Measurements from ENCODE around the gene SERPINC1. TPM values are rescaled to one million over a fixed set of nuclear protein-coding genes. Genes with fewer than 3 reads are reported as not detected.

Gene SERPINC1
- total and polyA plus RNA-seq, 2 of the 13 experiments (the other 11 are each of a cell fraction or from before 2014, with no cell fraction given): 142 to 205 TPM

DNA sequence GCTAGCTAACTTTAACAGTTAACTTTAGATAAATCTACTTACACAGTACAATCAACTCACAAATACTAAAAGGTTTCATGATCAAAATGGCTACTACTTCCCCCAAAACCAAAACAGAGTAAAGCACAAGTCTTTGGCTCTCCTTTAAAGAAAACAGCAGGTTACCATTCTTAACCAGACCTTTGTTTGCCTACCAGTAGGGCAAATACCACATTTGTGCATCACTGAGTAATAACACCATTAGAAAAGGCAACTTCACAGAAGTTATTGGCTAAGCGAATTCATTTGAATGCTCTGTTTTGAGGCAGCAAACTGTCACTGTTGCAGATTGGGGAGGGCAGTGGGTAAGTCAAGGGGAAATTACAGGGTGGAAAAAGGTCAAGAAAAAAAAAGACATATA lies 17.3 kb upstream of the SERPINC1 start:
- CTCF ChIA-PET (ENCODE audit: low intra/inter-chr PET ratio, low total read pairs): no interaction called here
- intact Hi-C loops (cut with micrococcal nuclease; ENCODE audit: unreplicated experiment): no loop called here

More for the DNA sequence above, 17.3 kb upstream of the SERPINC1 start:
- no TSS peak for BruUV-seq (replicated peaks)
- 100% methylated on average over 1 of the region's 1 CpG for WGBS (ENCODE audit: low lambda C conversion rate)
- H3K4me3 ChIP-seq (replicated peaks in 1 of 3; ENCODE audit: insufficient read depth in 1 of 3, low read depth in 2 of 3, low read length in 3 of 3): no peak overlapping the region
- no peak for ATAC-seq
- no peak for FAIRE-seq
- H3K9me3 ChIP-seq (ENCODE audit: low read length): no peaks in the 10 kb centered on the region
- H2AFZ ChIP-seq (ENCODE audit: low read length): no peak overlapping the region
- no peak for DNase-seq (ENCODE audit: low spot score)
- no peak overlapping the region for H3K9ac ChIP-seq (ENCODE audit: insufficient read depth, low read depth, low read length)
- TF ChIP-seq ZNF790 (CRISPR knock-in tag; IDR thresholded peaks at IDR 0.05; ENCODE audit: borderline replicate concordance) (no peak), JDP2 (CRISPR knock-in tag; IDR thresholded peaks at IDR 0.05; ENCODE audit: borderline replicate concordance) (no peak), ZNF720 (CRISPR knock-in tag; IDR thresholded peaks at IDR 0.05) (no peak), MLX (CRISPR knock-in tag; IDR thresholded peaks at IDR 0.05) (no peak), ZNF616 (CRISPR knock-in tag; IDR thresholded peaks at IDR 0.05; ENCODE audit: low read depth) (no peak), MYNN (CRISPR knock-in tag; IDR thresholded peaks at IDR 0.05; ENCODE audit: low read depth) (no peak), ZNF598 (CRISPR knock-in tag; IDR thresholded peaks at IDR 0.05; ENCODE audit: borderline replicate concordance) (no peak), ZNF160 (CRISPR knock-in tag; IDR thresholded peaks at IDR 0.05) (no peak), FOXK2 (IDR thresholded peaks at IDR 0.05) (no peak), HOXD1 (CRISPR knock-in tag; IDR thresholded peaks at IDR 0.05) (no peak), ZNF766 (CRISPR knock-in tag; IDR thresholded peaks at IDR 0.05; ENCODE audit: borderline replicate concordance) (no peak), ZBTB38 (CRISPR knock-in tag; IDR thresholded peaks at IDR 0.05) (no peak), GATAD1 (CRISPR knock-in tag; IDR thresholded peaks at IDR 0.05) (no peak), ZNF792 (CRISPR knock-in tag; IDR thresholded peaks at IDR 0.05) (no peak), STAG1 (CRISPR knock-in tag; IDR thresholded peaks at IDR 0.05) (no peak), TOE1 (CRISPR knock-in tag; IDR thresholded peaks at IDR 0.05) (no peak), HOXA9 (CRISPR knock-in tag; IDR thresholded peaks at IDR 0.05; ENCODE audit: borderline replicate concordance) (no peak), PCBP2 (optimal IDR thresholded peaks at IDR 0.05; ENCODE audit: low read depth, low read length, poor library complexity, severe bottlenecking) (no peak), ZNF574 (CRISPR knock-in tag; IDR thresholded peaks at IDR 0.05) (no peak)
- TF ChIP-seq, protein P1, sequence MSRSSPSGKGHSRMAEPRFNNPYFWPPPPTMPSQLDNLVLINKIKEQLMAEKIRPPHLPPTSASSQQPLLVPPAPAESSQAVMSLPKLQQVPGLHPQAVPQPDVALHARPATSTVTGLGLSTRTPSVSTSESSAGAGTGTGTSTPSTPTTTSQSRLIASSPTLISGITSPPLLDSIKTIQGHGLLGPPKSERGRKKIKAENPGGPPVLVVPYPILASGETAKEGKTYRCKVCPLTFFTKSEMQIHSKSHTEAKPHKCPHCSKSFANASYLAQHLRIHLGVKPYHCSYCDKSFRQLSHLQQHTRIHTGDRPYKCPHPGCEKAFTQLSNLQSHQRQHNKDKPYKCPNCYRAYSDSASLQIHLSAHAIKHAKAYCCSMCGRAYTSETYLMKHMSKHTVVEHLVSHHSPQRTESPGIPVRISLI (CRISPR knock-in tag; IDR thresholded peaks at IDR 0.05; ENCODE audit: borderline replicate concordance): no peak
- H3K4me2 ChIP-seq (ENCODE audit: low read depth, low read length): no peak overlapping the region
- in situ Hi-C loops (cut with HindIII; ENCODE audit: extremely low pct_ligation_motif_present, low pct_unique_long_range_greater_than_20kb): no loop called here
- POLR2A ChIA-PET: interaction anchor here (1.1 kb wide), 2 partner anchors 10 to 17 kb away, joined by 3 read pairs; partner anchors contain the start of gene SERPINC1
- no peaks in the 10 kb centered on the region for H4K20me1 ChIP-seq (ENCODE audit: insufficient read depth, low read length)
- H3K79me2 ChIP-seq (ENCODE audit: insufficient read depth, low read length): no peaks in the 10 kb centered on the region
- peaks cover 3 to 23% of the 10 kb centered on the region in 2 experiments; a peak in 4 of 5 replicates for H3K36me3 ChIP-seq (replicated peaks in 1 of 2; ENCODE audit: control insufficient read depth in 1 of 2, insufficient read depth in 2 of 2, low read length in 2 of 2)
- H3K4me1 ChIP-seq (ENCODE audit: insufficient read depth, low read length): no peaks in the 10 kb centered on the region
- H3K27ac ChIP-seq (ENCODE audit: extremely low read length, insufficient read depth, low read length): no peak overlapping the region
- H3K27me3 ChIP-seq (ENCODE audit: control insufficient read depth in 1 of 2, insufficient read depth in 2 of 2, low read length in 2 of 2): no peaks in the 10 kb centered on the region

Measured in HepG2 (cell line).